H9 (cell line): Measurements from ENCODE around the gene TM9SF4. TPM values are rescaled to one million over a fixed set of nuclear protein-coding genes. Genes with fewer than 3 reads are reported as not detected.

ENCODE experiments used
- DNase-seq: peaks from one replicate; pipeline ENCODE4 v3.0.0-alpha.2; 2017
- H2AFZ ChIP-seq: one replicate; pipeline ENCODE4 v1.6.1; 2013; ENCODE audit warnings: mild to moderate bottlenecking, low read length, control low read depth, moderate library complexity
- H2AK5ac ChIP-seq: 2 replicates; pipeline ENCODE4 v1.6.1; 2013; ENCODE audit warnings: low read length, control low read depth, mixed read lengths; ENCODE audit not compliant: insufficient read length
- H2BK120ac ChIP-seq: one replicate; pipeline ENCODE4 v1.6.1; 2013; ENCODE audit warnings: low read depth, mild to moderate bottlenecking, low read length, control low read depth, inconsistent platforms; ENCODE audit not compliant: poor library complexity, severe bottlenecking
- H2BK12ac ChIP-seq: 2 replicates; pipeline ENCODE4 v1.6.1; 2013; ENCODE audit warnings: low read length, control low read depth, mixed read lengths, low read depth; ENCODE audit not compliant: insufficient read length
- H2BK15ac ChIP-seq: 2 replicates; pipeline ENCODE4 v1.6.1; 2013; ENCODE audit warnings: low read depth, low read length, control low read depth
- H2BK20ac ChIP-seq: one replicate; pipeline ENCODE4 v1.6.1; 2013; ENCODE audit warnings: low read depth, mild to moderate bottlenecking, low read length, control low read depth, inconsistent platforms; ENCODE audit not compliant: poor library complexity, severe bottlenecking
- H2BK5ac ChIP-seq: 2 replicates; pipeline ENCODE4 v1.6.1; 2013; ENCODE audit warnings: low read length, control low read depth, mixed read lengths; ENCODE audit not compliant: insufficient read length
- H3K14ac ChIP-seq: 2 replicates; pipeline ENCODE4 v1.6.1; 2013; ENCODE audit warnings: low read length, control low read depth; ENCODE audit not compliant: insufficient read depth
- H3K18ac ChIP-seq: 2 replicates; pipeline ENCODE4 v1.6.1; 2013; ENCODE audit warnings: low read depth, mild to moderate bottlenecking, mixed read lengths, low read length, control low read depth; ENCODE audit not compliant: insufficient read length
- H3K23ac ChIP-seq: 2 replicates; pipeline ENCODE4 v1.6.1; 2013; ENCODE audit warnings: low read length, control low read depth, mixed read lengths, low read depth; ENCODE audit not compliant: insufficient read length
- H3K23me2 ChIP-seq: 2 replicates; pipeline ENCODE4 v1.6.1; 2013; ENCODE audit warnings: low read depth, mild to moderate bottlenecking, mixed read lengths, low read length, control low read depth; ENCODE audit not compliant: insufficient read length, poor library complexity, severe bottlenecking
- H3K27ac ChIP-seq: 2 replicates; pipeline ENCODE4 v1.5.1; 2013; ENCODE audit warnings: low read length, control low read depth, mixed read lengths, low read depth; ENCODE audit not compliant: insufficient read length
- H3K27me3 ChIP-seq: 2 replicates; pipeline ENCODE4 v1.6.1; 2013; ENCODE audit warnings: low read length, control low read depth, inconsistent platforms; ENCODE audit not compliant: insufficient read depth
- H3K4ac ChIP-seq: 2 replicates; pipeline ENCODE4 v1.6.1; 2013; ENCODE audit warnings: low read depth, mild to moderate bottlenecking, control low read depth, inconsistent platforms, low read length, moderate library complexity
- H3K4me1 ChIP-seq: 2 replicates; pipeline ENCODE4 v1.6.1; 2013; ENCODE audit warnings: low read length, control low read depth, inconsistent platforms; ENCODE audit not compliant: insufficient read depth
- H3K4me2 ChIP-seq: 2 replicates; pipeline ENCODE4 v1.6.1; 2013; ENCODE audit warnings: low read length, control low read depth, mixed read lengths; ENCODE audit not compliant: insufficient read length, insufficient read depth
- H3K56ac ChIP-seq: 2 replicates; pipeline ENCODE4 v1.6.1; 2013; ENCODE audit warnings: low read depth, mild to moderate bottlenecking, mixed read lengths, low read length, control low read depth; ENCODE audit not compliant: insufficient read length
- H3K79me1 ChIP-seq: 2 replicates; pipeline ENCODE4 v1.6.1; 2013; ENCODE audit warnings: low read depth, mild to moderate bottlenecking, moderate library complexity, low read length, control low read depth, inconsistent platforms; ENCODE audit not compliant: insufficient read depth, poor library complexity, severe bottlenecking
- H3K79me2 ChIP-seq: 2 replicates; pipeline ENCODE4 v1.6.1; 2013; ENCODE audit warnings: low read length, control low read depth, inconsistent platforms; ENCODE audit not compliant: insufficient read depth
- H3K9ac ChIP-seq: 2 replicates; pipeline ENCODE4 v1.6.1; 2013; ENCODE audit warnings: low read length, control low read depth, mixed read lengths; ENCODE audit not compliant: insufficient read length; ENCODE audit errors: extremely low read depth
- H3K9me3 ChIP-seq: one replicate; pipeline ENCODE4 v1.6.1; 2013; ENCODE audit warnings: low read depth, low read length, inconsistent platforms; ENCODE audit not compliant: control insufficient read depth
- H3T11ph ChIP-seq: one replicate; pipeline ENCODE4 v1.6.1; 2013; ENCODE audit warnings: mild to moderate bottlenecking, low read length, control low read depth, inconsistent platforms
- H4K20me1 ChIP-seq: one replicate; pipeline ENCODE4 v1.6.1; 2013; ENCODE audit not compliant: control insufficient read depth, insufficient read length, insufficient read depth
- H4K5ac ChIP-seq: 2 replicates; pipeline ENCODE4 v1.6.1; 2013; ENCODE audit warnings: low read depth, mild to moderate bottlenecking, mixed read lengths, low read length, control low read depth; ENCODE audit not compliant: insufficient read length
- H4K8ac ChIP-seq: replicated peaks from 2 replicates; pipeline ENCODE4 v1.6.1; 2013; ENCODE audit warnings: low read length, control low read depth, mixed read lengths, low read depth; ENCODE audit not compliant: insufficient read length
- H4K91ac ChIP-seq: 2 replicates; pipeline ENCODE4 v1.6.1; 2013; ENCODE audit warnings: low read depth, mild to moderate bottlenecking, moderate library complexity, mixed read lengths, low read length, control low read depth; ENCODE audit not compliant: insufficient read length
- H3K27ac Mint-ChIP-seq, 3 experiments: 2 replicates in 2 of 3; 3 replicates in 1 of 3; pipeline ENCODE4 v1.8.0; 2020 to 2021; ENCODE audit warnings: mixed read lengths in 3 of 3, mild to moderate bottlenecking in 1 of 3, moderate library complexity in 1 of 3
- H3K27me3 Mint-ChIP-seq: 2 replicates; pipeline ENCODE4 v1.8.0; 2021; ENCODE audit warnings: low read depth, mild to moderate bottlenecking, moderate library complexity, mixed read lengths
- H3K36me3 Mint-ChIP-seq, 3 experiments: 2 replicates in 2 of 3; 3 replicates in 1 of 3; pipeline ENCODE4 v1.8.0; 2020 to 2021; ENCODE audit warnings: low read depth in 3 of 3, mixed read lengths in 3 of 3; ENCODE audit not compliant: insufficient read depth in 1 of 3
- H3K4me1 Mint-ChIP-seq, 2 experiments: 2 replicates each; pipeline ENCODE4 v1.8.0; 2020; ENCODE audit warnings: mixed read lengths in 2 of 2
- H3K4me3 Mint-ChIP-seq, 2 experiments: 2 replicates in 1 of 2; 3 replicates in 1 of 2; pipeline ENCODE4 v1.8.0; 2020 to 2021; ENCODE audit warnings: mild to moderate bottlenecking in 2 of 2, mixed read lengths in 2 of 2, moderate library complexity in 1 of 2
- H3K9me3 Mint-ChIP-seq, 2 experiments: 2 replicates in 1 of 2; 3 replicates in 1 of 2; pipeline ENCODE4 v1.8.0; 2020; ENCODE audit warnings: mild to moderate bottlenecking in 2 of 2, mixed read lengths in 2 of 2, moderate library complexity in 1 of 2
- CTCF ChIP-seq: fragments of 200-600 bp; sonication (generic); conservative IDR thresholded peaks from 3 replicates; pipeline ENCODE4 v1.8.0; 2021; ENCODE audit warnings: antibody characterized with exemption, mild to moderate bottlenecking
- WGBS: extraction: QIAGEN DNeasy Blood & Tissue Kit; methylation state at CpG from one replicate; pipeline ENCODE4 v1.1.7; 2013; ENCODE audit warnings: missing lambda C conversion rate, low lambda C conversion rate, mixed read lengths; ENCODE audit not compliant: insufficient read length; ENCODE audit errors: extremely low coverage; 5-methylcytosine and 5-hydroxymethylcytosine counted together
- total RNA-seq: library from RNA; stranded (reverse); gene quantifications from 2 replicates; pipeline ENCODE4 v1.2.1, GENCODE V29; 2021

Gene TM9SF4
- total RNA-seq, 1 experiment from 2014 or later: 62.3 TPM

GRCh38 chr20:32079655-32080109 lies 29.8 kb upstream of the TM9SF4 start:
- H2BK20ac ChIP-seq: no peak overlapping the region
- no peak overlapping the region for H2BK5ac ChIP-seq
- H3K4me3 Mint-ChIP-seq: no peak overlapping the region
- no peaks in the 10 kb centered on the region for H3K4me1 ChIP-seq
- H3K27ac ChIP-seq: no peak overlapping the region
- WGBS: no CpG with 5 or more reads among the region's 8 CpGs
- DNase-seq: peak; percentile 56
- no peak overlapping the region for H3K4me2 ChIP-seq
- H3K27me3 ChIP-seq: no peaks in the 10 kb centered on the region
- no peak overlapping the region for H2BK12ac ChIP-seq
- no peak overlapping the region for H4K8ac ChIP-seq
- H2BK15ac ChIP-seq: no peak overlapping the region
- peaks cover 25% of the 10 kb centered on the region for H3K27me3 Mint-ChIP-seq
- H3K23ac ChIP-seq: no peak overlapping the region
- H3K56ac ChIP-seq: no peak overlapping the region
- no peak overlapping the region for H4K91ac ChIP-seq
- H3K14ac ChIP-seq: no peak overlapping the region
- 0 out of 7 replicates have a peak overlapping the region, but pooled peaks of 1 of the 3 experiments have one; percentile 62 for H3K27ac Mint-ChIP-seq
- H2BK120ac ChIP-seq: no peak overlapping the region
- no peak overlapping the region for H3K4ac ChIP-seq
- H3K36me3 Mint-ChIP-seq: no peaks in the 10 kb centered on the region; a peak in 1 of 7 replicates
- H3T11ph ChIP-seq: no peak overlapping the region
- no peak overlapping the region for H3K9ac ChIP-seq
- H4K20me1 ChIP-seq: no peaks in the 10 kb centered on the region
- no peaks in the 10 kb centered on the region for H3K79me2 ChIP-seq
- TF ChIP-seq CTCF: 0 out of 3 replicates have a peak, but pooled peaks have one; percentile 10
- no peaks in the 10 kb centered on the region for H3K9me3 Mint-ChIP-seq
- H2AFZ ChIP-seq: no peak overlapping the region
- H3K4me1 Mint-ChIP-seq: peaks cover 4 to 7% of the 10 kb centered on the region in 2 experiments; a peak in 3 of 4 replicates
- H3K79me1 ChIP-seq: no peaks in the 10 kb centered on the region
- H3K18ac ChIP-seq: no peak overlapping the region
- no peaks in the 10 kb centered on the region for H3K9me3 ChIP-seq
- no peaks in the 10 kb centered on the region for H3K23me2 ChIP-seq
- no peak overlapping the region for H4K5ac ChIP-seq
- H2AK5ac ChIP-seq: no peak overlapping the region
